Right ventricle myocardium superior (tissue), 1 donor: ENCODE results near the gene FCHO2. TPM values are rescaled to one million over a fixed set of nuclear protein-coding genes. Genes with fewer than 3 reads are reported as not detected.
"Not testable (repeated sequence)": the region's sequence is repeated elsewhere in the genome, so short reads cannot be mapped to it uniquely, and the experiment has no call there.

Source experiments
- ATAC-seq: fragments of 200-7000 bp; cut with Tn5 transposase; one replicate; pipeline ENCODE4 v1.9.1; 2020; ENCODE audit warnings: mild to moderate bottlenecking; ENCODE audit not compliant: poor library complexity
- DNase-seq: peaks from one replicate; pipeline ENCODE4 v3.0.0-alpha.2; 2020
- intact Hi-C: fragments of 100-400 bp; cut with DNase I; formaldehyde crosslinking; loops from one replicate; pipeline ENCODE4 v1.11.2; 2022
- long read RNA-seq: library from polyadenylated mRNA; unstranded; transcript quantifications from one replicate; pipeline ENCODE4 v2.0.0, GENCODE V29; 2021
- total RNA-seq: library from RNA; stranded (reverse); fragmentation: NEBNext Ultra II Directional; extraction: Animal tissue kit (Norgen Biotek cat#: 25700); gene quantifications from one replicate; pipeline ENCODE4 v1.2.1, GENCODE V29; 2021
- donor health status: DM: no; HTN: yes; CAD: no; lungs with severe emphysema.

Gene FCHO2
- 19.7 TPM for total RNA-seq
- long read RNA-seq, partial matches to known transcripts: 4 of 5 reads
- long read RNA-seq, other reads (novel, unspliced or antisense): 1 of 5 reads

GRCh38 chr5:72955768-72956323 is at the start of gene FCHO2:
Gene FCHO2 (plus strand): TSS chr5:72956041. CDS start chr5:72956097, 56 bp downstream.
- DNase-seq: peak; percentile 100
- ATAC-seq: peak; percentile 98
- intact Hi-C loops: no loop called here

GRCh38 chr5:72906806-72907205 is 49.0 kb upstream of the FCHO2 start:
- ATAC-seq: no peak
- intact Hi-C loops: no loop called here
- no peak for DNase-seq

DNA sequence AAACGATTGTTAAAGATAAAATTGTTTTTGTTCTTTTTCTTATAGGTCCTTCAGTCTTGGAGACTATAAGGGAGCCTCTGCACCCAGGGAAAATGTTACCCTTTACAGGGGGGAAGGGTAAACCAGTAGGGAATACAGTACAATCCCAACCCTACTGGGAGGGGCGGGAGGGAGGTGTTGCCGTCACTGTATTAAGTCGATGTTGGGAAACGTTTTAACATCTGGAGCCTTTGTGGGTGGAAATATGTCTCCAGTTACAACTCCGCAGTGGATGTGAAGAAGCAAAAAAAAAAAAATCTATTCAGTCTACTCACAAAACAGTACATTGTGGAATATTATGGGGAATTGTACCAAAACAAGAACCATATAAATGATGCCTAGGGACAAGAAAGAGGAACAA is 47.2 kb upstream of the FCHO2 start:
- DNase-seq (no peak), ATAC-seq (no peak)
- intact Hi-C loops: no loop called here

- DNase-seq (no peak), ATAC-seq (no peak)
- intact Hi-C loops: no loop called here
Measured at GRCh38 chr5:72917371-72917776, 38.5 kb upstream of the FCHO2 start.

- ATAC-seq (peak; percentile 61), DNase-seq (no peak)
- intact Hi-C loops: no loop called here
Measured at GRCh38 chr5:72920690-72921502, 34.9 kb upstream of the FCHO2 start.

GRCh38 chr5:72921886-72922285 is 34.0 kb upstream of the FCHO2 start:
- no peak for DNase-seq
- no peak for ATAC-seq
- intact Hi-C loops: no loop called here

DNA sequence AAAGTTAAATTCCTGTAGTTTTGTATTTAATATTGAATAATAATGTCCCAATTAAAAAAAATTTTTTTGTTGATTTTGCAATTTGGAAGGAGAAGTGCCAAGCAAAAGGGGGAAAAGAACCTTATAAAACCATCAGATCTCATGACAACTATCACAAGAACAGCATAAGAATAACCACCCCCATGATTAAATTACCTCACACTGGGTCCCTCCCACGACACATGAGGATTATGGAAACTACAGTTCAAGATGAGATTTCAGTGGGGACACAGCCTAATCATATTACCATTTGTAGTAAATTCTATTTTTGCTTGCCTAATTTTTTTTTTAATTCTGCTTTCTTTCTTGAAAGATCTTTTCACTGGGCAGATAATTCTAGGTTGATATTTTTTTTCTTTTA is 33.4 kb upstream of the FCHO2 start:
- intact Hi-C loops: no loop called here
- DNase-seq: no peak

DNA sequence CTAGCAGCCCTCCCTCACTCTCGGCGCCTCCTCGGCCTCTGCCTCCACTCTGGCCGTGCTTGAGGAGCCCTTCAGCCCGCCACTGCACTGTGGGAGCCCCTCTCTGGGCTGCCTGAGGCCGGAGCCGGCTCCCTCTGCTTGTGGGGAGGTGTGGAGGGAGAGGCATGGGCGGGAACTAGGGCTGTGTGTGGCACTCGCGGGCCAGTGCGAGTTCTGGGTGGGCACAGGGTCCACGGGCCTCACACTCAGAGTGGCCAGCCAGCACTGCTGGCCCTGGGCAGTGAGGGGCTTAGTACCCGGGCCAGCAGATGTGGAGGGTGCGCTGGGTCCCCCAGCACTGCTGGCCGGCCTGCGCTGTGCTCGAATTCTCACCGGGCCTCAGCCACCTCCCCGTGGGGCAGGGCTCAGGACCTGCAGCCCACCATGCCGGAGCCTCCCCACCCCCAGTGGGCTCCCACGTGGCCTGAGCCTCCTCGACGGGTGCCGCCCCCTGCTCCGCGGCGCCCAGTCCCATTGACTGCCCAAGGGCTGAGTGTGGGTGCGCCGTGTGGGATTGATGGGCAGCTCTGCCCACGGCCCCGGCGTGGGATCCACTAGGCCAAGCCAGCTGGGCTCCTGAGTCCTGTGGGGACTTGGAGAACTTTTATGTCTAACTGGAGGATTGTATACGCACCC is 30.4 kb upstream of the FCHO2 start:
- intact Hi-C loops: no loop called here
- ATAC-seq: no peak

More for the DNA sequence above, 33.4 kb upstream of the FCHO2 start:
- ATAC-seq: no peak

GRCh38 chr5:72932686-72933085 is 23.2 kb upstream of the FCHO2 start:
- ATAC-seq, intact Hi-C loops, DNase-seq: not testable (repeated sequence)

More for the DNA sequence above, 30.4 kb upstream of the FCHO2 start:
- DNase-seq: no peak

DNA sequence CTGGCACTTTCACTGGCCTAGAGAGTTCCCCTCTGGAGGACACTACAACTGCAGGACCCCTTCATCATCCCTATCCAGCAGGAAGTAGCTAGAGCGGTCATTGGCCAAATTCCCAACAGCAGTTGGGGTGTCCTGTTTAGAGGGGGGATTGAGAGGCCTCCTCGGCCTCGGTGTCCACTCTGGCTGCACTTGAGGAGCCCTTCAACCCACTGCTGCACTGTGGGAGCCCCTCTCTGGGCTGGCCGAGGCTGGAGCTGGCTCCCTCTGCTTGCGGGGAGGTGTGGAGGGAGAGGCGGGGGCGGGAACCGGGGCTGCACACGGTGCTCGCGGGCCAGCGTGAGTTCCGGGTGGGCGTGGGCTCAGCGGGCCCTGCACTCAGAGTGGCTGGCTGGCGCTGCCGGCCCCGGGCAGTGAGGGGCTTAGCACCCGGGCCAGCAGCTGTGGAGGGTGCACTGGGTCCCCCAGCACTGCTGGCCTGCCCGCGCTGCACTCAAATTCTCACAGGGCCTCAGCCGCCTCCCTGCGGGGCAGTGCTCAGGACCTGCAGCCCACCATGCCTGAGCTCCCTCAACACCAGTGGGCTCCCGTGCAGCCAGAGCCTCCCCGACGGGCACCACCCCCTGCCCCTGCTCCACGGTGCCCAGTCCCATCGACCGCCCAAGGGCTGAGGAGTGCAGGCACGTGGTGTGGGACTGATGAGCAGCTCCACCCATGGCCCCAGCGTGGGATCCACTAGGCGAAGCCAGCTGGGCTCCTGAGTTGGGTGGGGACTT is 20.7 kb upstream of the FCHO2 start:
- ATAC-seq, DNase-seq, intact Hi-C loops: not testable (repeated sequence)

DNA sequence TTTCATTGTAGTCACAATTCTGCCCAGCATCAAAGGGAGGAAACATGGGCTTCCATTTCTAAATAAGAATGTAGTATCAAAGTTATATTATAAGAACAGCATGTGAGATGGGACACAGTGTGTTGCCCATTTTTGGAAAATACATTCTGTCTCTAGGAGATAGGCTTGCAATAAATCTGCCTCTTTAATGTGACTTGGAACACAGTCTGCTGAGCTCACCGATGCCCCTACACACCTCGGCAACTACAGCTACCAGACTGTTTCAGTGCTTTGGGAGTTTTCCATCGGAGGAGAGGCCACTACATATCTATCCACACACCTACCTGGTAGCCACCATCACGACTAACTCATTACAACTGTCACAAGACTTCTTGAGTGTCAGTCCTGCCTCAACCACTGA is 18.9 kb upstream of the FCHO2 start:
- DNase-seq: no peak
- no peak for ATAC-seq
- intact Hi-C loops: no loop called here

DNA sequence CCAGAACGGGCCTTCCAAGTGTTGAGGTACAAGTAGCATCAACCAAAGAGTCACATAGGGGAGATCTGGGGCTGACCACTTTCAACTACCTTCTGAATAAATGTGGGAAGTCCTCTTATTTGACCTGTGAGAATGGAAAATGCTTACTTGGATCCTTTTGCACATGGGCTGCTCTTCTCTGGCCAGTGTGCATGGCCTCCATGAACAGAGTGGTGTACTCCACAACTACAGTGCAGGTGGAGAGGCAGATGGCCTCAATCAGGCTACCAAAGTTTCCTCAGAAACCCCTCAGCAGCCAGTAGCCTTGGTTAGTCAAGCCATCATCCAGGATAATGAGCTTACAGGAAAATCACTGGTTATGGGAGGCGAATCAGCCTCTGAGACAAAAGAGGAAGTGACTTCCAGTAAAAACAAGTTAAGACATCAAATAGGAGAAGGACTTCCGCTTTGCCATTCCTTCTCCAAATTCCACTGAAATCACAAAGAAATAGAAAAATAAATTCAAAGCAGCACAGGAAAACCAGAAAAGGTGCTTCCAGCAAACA is 18.3 kb upstream of the FCHO2 start:
- intact Hi-C loops: no loop called here
- peak; percentile 53 for ATAC-seq
- no peak for DNase-seq

- ATAC-seq: peak; percentile 69
- DNase-seq: no peak
- intact Hi-C loops: no loop called here
Measured at GRCh38 chr5:72938206-72938605, 17.6 kb upstream of the FCHO2 start.

- ATAC-seq: peak; percentile 61
Measured at GRCh38 chr5:72940082-72940481, 15.8 kb upstream of the FCHO2 start.

DNA sequence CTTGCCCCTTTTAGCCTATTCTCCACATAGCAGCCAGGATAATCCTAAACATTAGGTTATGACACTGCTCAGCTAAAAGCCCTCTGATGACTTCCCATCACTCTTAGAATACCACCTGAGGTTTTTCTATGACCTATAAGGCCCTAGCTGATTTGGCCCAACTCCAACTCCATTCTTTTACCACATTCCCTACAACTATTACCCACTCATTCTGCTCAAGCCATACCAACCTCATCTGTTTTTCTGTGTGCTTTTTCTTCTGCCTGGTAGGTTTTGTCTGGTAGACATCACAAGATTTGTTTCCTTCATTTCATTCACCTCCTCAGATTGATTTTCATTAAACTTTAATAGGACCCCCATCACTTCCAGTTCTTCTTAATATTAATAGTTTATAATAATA is 12.5 kb upstream of the FCHO2 start:
- DNase-seq: no peak
- ATAC-seq: no peak
- intact Hi-C loops: no loop called here

More at GRCh38 chr5:72940082-72940481, 15.8 kb upstream of the FCHO2 start:
- intact Hi-C loops: no loop called here
- no peak for DNase-seq

DNA sequence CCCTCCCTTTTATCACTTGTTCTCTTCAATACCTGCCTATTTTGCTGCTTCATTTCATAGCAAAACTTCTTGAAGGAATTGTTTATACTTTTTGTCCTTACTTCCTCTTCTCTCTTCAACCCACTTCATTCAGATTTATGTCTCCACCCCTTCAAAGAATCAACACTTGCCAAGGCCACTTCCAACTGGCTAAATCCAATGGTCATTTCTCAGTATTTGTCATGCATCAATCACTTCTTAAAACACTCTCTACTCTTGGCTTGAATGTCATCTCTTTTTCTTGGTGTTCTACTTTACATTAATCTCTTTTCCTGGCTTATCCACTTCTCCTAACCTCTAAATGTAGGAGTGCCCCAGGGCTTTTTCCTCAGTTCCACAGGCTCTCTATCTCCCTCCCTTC is 8.3 kb upstream of the FCHO2 start:
- no peak for DNase-seq
- intact Hi-C loops: no loop called here
- ATAC-seq: no peak

GRCh38 chr5:72949481-72949880 is 6.4 kb upstream of the FCHO2 start:
- no peak for DNase-seq
- no peak for ATAC-seq
- intact Hi-C loops: no loop called here

DNA sequence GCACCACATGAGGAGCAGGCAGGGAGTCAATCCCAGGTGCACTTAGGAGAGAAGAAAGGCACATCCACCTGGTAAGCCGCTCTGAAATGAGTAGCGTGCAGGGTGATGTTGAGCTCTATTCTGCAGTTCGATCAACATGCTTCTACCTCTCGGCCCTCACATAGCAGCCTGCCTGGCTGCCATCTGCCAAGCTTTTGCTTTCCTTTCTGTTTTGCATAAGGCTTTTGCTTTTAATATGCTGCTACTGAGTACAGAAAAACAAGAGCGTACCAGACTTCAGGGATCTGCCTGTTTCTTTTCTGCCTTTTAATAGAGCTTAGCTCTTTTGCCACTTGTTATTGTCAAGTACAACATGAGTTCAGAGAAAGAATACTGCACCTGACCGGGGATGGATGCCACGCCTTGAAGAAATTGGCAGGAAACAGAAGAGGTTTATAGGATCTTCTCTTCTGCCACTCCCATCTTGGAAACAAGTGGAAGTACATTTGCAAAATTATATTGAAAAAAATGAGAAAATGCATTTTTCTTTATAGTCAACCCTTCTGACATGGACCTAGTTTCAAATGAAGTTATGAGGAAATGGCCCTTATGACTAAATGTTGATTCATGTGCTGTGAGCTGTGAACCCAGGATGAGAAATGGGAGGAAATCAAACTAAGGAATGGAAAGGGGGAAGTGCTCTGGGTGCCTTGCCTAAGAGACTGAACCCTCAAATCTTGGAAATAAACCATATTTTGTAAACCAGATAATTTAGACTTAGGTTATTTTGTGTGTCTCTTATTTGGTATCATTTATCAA is 4.0 kb upstream of the FCHO2 start:
- ATAC-seq: no peak
- intact Hi-C loops: no loop called here
- no peak for DNase-seq
